H1 (cell line): ENCODE results near the gene SLX4. TPM values are rescaled to one million over a fixed set of nuclear protein-coding genes. Genes with fewer than 3 reads are reported as not detected.

Experiments used
- CTCF ChIA-PET: fragments of 300-600 bp; sonication (Branson Sonifier 250); formaldehyde crosslinking; loops from one replicate; lab custom pipeline; 2021; ENCODE audit not compliant: partially characterized antibody; lab: Charles Lee
- POLR2A ChIA-PET: fragments of 300-600 bp; sonication (Branson Sonifier 250); formaldehyde crosslinking; loops from one replicate; lab custom pipeline; 2021; ENCODE audit warnings: inconsistent platforms; ENCODE audit not compliant: partially characterized antibody; lab: Charles Lee
- DNase-seq, 2 experiments: peaks; one replicate each; pipeline versions ENCODE4 v3.0.0 to v3.0.0-alpha.2; 2010 to 2022; ENCODE audit warnings: low spot score in 2 of 2, low read depth in 1 of 2, mixed read lengths in 1 of 2
- FAIRE-seq: peaks from 2 replicates; lab custom pipeline; 2011; peaks lifted over from hg19 to GRCh38; lab: Jason Lieb, UNC
- H2AFZ ChIP-seq: 2 replicates; pipeline ENCODE4 v1.8.1; 2012; ENCODE audit warnings: low read length, inconsistent platforms
- H2AK5ac ChIP-seq: 2 replicates; pipeline ENCODE4 v1.6.1; 2013; ENCODE audit warnings: low read depth, low read length
- H2BK120ac ChIP-seq: replicated peaks from 2 replicates; pipeline ENCODE3; 2013; ENCODE audit warnings: low read depth, low read length, inconsistent platforms
- H2BK12ac ChIP-seq: 2 replicates; pipeline ENCODE4 v1.6.1; 2013; ENCODE audit warnings: low read depth, low read length
- H2BK15ac ChIP-seq: 2 replicates; pipeline ENCODE4 v1.6.1; 2013; ENCODE audit warnings: low read length
- H2BK20ac ChIP-seq: 2 replicates; pipeline ENCODE4 v1.6.1; 2013; ENCODE audit warnings: low read length
- H2BK5ac ChIP-seq: 2 replicates; pipeline ENCODE4 v1.6.1; 2013; ENCODE audit warnings: low read depth, low read length
- H3K14ac ChIP-seq: 2 replicates; pipeline ENCODE4 v1.6.1; 2013; ENCODE audit warnings: inconsistent platforms; ENCODE audit not compliant: insufficient read length
- H3K18ac ChIP-seq: 2 replicates; pipeline ENCODE4 v1.6.1; 2013; ENCODE audit warnings: low read length; ENCODE audit errors: extremely low read depth
- H3K23ac ChIP-seq: 2 replicates; pipeline ENCODE4 v1.6.1; 2013; ENCODE audit warnings: inconsistent platforms; ENCODE audit not compliant: insufficient read length
- H3K23me2 ChIP-seq: 2 replicates; pipeline ENCODE4 v1.6.1; 2013; ENCODE audit warnings: low read depth, low read length
- H3K27ac ChIP-seq: 2 replicates; pipeline ENCODE4 v1.6.1; 2011; ENCODE audit warnings: low read depth, low read length, inconsistent platforms
- H3K27me3 ChIP-seq, 4 experiments: replicated peaks in 1 of 4; 1 replicate in 1 of 4; 2 replicates in 3 of 4; pipeline versions ENCODE4 v1.6.1 to v1.8.1; 2011 to 2013; ENCODE audit warnings: low read length in 3 of 4, mild to moderate bottlenecking in 3 of 4, inconsistent platforms in 2 of 4, mixed read lengths in 2 of 4, moderate library complexity in 1 of 4; ENCODE audit not compliant: control insufficient read depth in 3 of 4, insufficient read depth in 3 of 4; ENCODE audit errors: extremely low read depth in 1 of 4
- H3K36me3 ChIP-seq, 4 experiments: 2 replicates each; pipeline versions ENCODE4 v1.6.1 to v1.8.1; 2011 to 2013; ENCODE audit warnings: mild to moderate bottlenecking in 4 of 4, low read length in 3 of 4, moderate library complexity in 2 of 4, control low read depth in 1 of 4, inconsistent platforms in 1 of 4; ENCODE audit not compliant: insufficient read depth in 4 of 4, control insufficient read depth in 2 of 4
- H3K4ac ChIP-seq: replicated peaks from 2 replicates; pipeline ENCODE3; 2013; ENCODE audit warnings: low read length, low read depth, mixed read lengths, inconsistent platforms; ENCODE audit not compliant: insufficient read length
- H3K4me1 ChIP-seq, 4 experiments: replicated peaks in 1 of 4; 1 replicate in 1 of 4; 2 replicates in 3 of 4; pipeline versions ENCODE4 v1.6.1 to v1.8.1; 2011 to 2013; ENCODE audit warnings: low read length in 3 of 4, inconsistent platforms in 2 of 4, mixed read lengths in 1 of 4; ENCODE audit not compliant: insufficient read depth in 4 of 4, control insufficient read depth in 3 of 4
- H3K4me2 ChIP-seq, 2 experiments: 2 replicates each; pipeline versions ENCODE4 v1.6.1 to v1.8.1; 2011 to 2013; ENCODE audit warnings: low read depth in 2 of 2, low read length in 2 of 2, control low read depth in 1 of 2, inconsistent platforms in 1 of 2, mild to moderate bottlenecking in 1 of 2; ENCODE audit not compliant: insufficient read depth in 1 of 2
- H3K4me3 ChIP-seq, 4 experiments: fragments of 200-600, 300-600 bp in 1 of 4; sonication (generic), shearing (Covaris generic), sonication (Bioruptor Twin) in 1 of 4; 2 replicates each; pipeline versions ENCODE4 v1.5.1 to v1.8.1; 2011 to 2016; ENCODE audit warnings: low read length in 4 of 4, low read depth in 3 of 4, control low read depth in 2 of 4, inconsistent platforms in 2 of 4, mild to moderate bottlenecking in 2 of 4, mixed read lengths in 1 of 4, moderate library complexity in 1 of 4; ENCODE audit not compliant: insufficient read depth in 2 of 4; ENCODE audit errors: extremely low read depth in 1 of 4
- H3K56ac ChIP-seq: replicated peaks from 2 replicates; pipeline ENCODE3; 2013; ENCODE audit warnings: low read depth, mild to moderate bottlenecking, mixed read lengths, low read length, inconsistent platforms; ENCODE audit not compliant: insufficient read length
- H3K79me1 ChIP-seq: 2 replicates; pipeline ENCODE4 v1.6.1; 2013; ENCODE audit warnings: low read depth, low read length, control low read depth
- H3K79me2 ChIP-seq, 2 experiments: 2 replicates each; pipeline versions ENCODE4 v1.6.1 to v1.8.1; 2012 to 2013; ENCODE audit warnings: low read length in 2 of 2, mild to moderate bottlenecking in 2 of 2, inconsistent platforms in 1 of 2; ENCODE audit not compliant: insufficient read depth in 2 of 2, control insufficient read depth in 1 of 2
- H3K9ac ChIP-seq, 4 experiments: replicated peaks in 1 of 4; 1 replicate in 1 of 4; 2 replicates in 3 of 4; pipeline versions ENCODE4 v1.6.1 to v1.8.1; 2011 to 2013; ENCODE audit warnings: low read depth in 3 of 4, low read length in 3 of 4, control low read depth in 2 of 4, mild to moderate bottlenecking in 2 of 4, moderate library complexity in 2 of 4, inconsistent platforms in 1 of 4; ENCODE audit errors: extremely low read depth in 1 of 4
- H3K9me3 ChIP-seq, 2 experiments: 2 replicates each; pipeline versions ENCODE4 v1.6.1 to v1.8.1; 2012 to 2013; ENCODE audit warnings: mild to moderate bottlenecking in 2 of 2, moderate library complexity in 2 of 2, control low read depth in 1 of 2, inconsistent platforms in 1 of 2, low read depth in 1 of 2, low read length in 1 of 2, mixed read lengths in 1 of 2; ENCODE audit not compliant: insufficient read depth in 2 of 2
- H4K20me1 ChIP-seq, 2 experiments: replicated peaks in 1 of 2; 2 replicates each; pipeline versions ENCODE3 to v1.8.1; 2011 to 2013; ENCODE audit warnings: inconsistent platforms in 2 of 2, low read length in 2 of 2, mild to moderate bottlenecking in 1 of 2; ENCODE audit not compliant: insufficient read depth in 2 of 2, control insufficient read depth in 1 of 2
- H4K5ac ChIP-seq: 2 replicates; pipeline ENCODE4 v1.6.1; 2013; ENCODE audit warnings: low read length, low read depth, mixed read lengths, inconsistent platforms; ENCODE audit not compliant: insufficient read length
- H4K8ac ChIP-seq: 2 replicates; pipeline ENCODE4 v1.8.0; 2013; ENCODE audit warnings: mild to moderate bottlenecking, moderate library complexity, low read length, inconsistent platforms; ENCODE audit not compliant: insufficient read depth; ENCODE audit errors: extremely low read depth
- H4K91ac ChIP-seq: replicated peaks from 2 replicates; pipeline ENCODE3; 2013; ENCODE audit warnings: low read length, mixed read lengths, inconsistent platforms; ENCODE audit not compliant: insufficient read length
- EGR1 ChIP-seq: IDR thresholded peaks from 2 replicates; pipeline ENCODE4 v1.6.1; 2011; ENCODE audit warnings: low read depth, low read length, borderline replicate concordance
- NANOG ChIP-seq: IDR thresholded peaks from 2 replicates; pipeline ENCODE4 v1.6.1; 2011; ENCODE audit warnings: low read length, low read depth, mild to moderate bottlenecking, inconsistent platforms; ENCODE audit not compliant: insufficient read depth, poor library complexity, severe bottlenecking
- POLR2AphosphoS5 ChIP-seq: IDR thresholded peaks from 2 replicates; pipeline ENCODE4 v1.6.1; 2011; ENCODE audit warnings: low read depth, low read length
- SIX5 ChIP-seq: IDR thresholded peaks from 2 replicates; pipeline ENCODE4 v1.6.1; 2011; ENCODE audit warnings: mild to moderate bottlenecking, low read depth, low read length
- WGBS, 2 experiments: shearing (Covaris generic) in 1 of 2; methylation state at CpG; one replicate each; pipeline versions ENCODE4 v1.1.6 to v1.1.7; 2013 to 2015; ENCODE audit warnings: low lambda C conversion rate in 2 of 2, mixed read lengths in 2 of 2, inconsistent platforms in 1 of 2, low coverage in 1 of 2, missing lambda C conversion rate in 1 of 2; ENCODE audit not compliant: insufficient replicate concordance in 2 of 2, insufficient coverage in 1 of 2, insufficient read length in 1 of 2; ENCODE audit errors: extremely low coverage in 1 of 2, missing lambda C conversion rate in 1 of 2; 5-methylcytosine and 5-hydroxymethylcytosine counted together
- polyA plus RNA-seq, 7 experiments: library from polyadenylated mRNA; depleted of rRNA in 3 of 7; stranded (reverse) in 5 of 7; unstranded in 2 of 7; fragments of >200 nt in 5 of 7; fragments of 200-250 nt in 2 of 7; gene quantifications; 1 replicate in 5 of 7; 2 replicates in 1 of 7; 4 replicates in 1 of 7; pipeline versions ENCODE4 v1.2.1 to v1.2.3, GENCODE V29; 2011 to 2013; ENCODE audit warnings: missing spikeins in 2 of 7, mixed read lengths in 2 of 7
- total RNA-seq: library from RNA; stranded (reverse); fragmentation: NEBNext Ultra II Directional; extraction: Animal tissue kit (Norgen Biotek cat#: 25700); gene quantifications from 2 replicates; pipeline ENCODE4 v1.2.1, GENCODE V29; 2021

Gene SLX4
- total and polyA plus RNA-seq, 2 of the 8 experiments (the other 6 are each of a cell fraction or from before 2014, with no cell fraction given) = 4.4 to 11.4 TPM

DNA sequence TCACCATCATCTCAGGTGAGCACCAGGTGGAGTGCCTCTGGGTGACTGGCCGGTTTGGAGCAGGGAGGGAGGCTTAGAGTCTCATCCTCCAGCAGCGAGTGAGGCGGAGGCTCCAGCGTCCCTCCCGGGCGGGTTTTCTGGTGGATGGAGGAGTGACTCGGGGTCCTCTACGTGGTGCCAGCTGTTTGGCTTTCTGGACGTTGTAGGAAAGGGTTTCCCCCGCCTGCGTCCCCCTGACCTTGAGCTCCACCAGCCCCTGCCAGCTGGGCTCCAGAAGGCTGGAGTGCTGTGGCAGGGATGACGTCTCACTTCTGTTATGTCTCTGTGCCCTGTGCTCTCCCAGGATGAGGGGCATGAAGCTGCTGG, 43.6 kb upstream of the SLX4 start:
- Histone ChIP-seq H3K4me3 (no peak overlapping the region), H3K4ac (no peak overlapping the region), H2BK12ac (no peak overlapping the region), H2BK20ac (no peak overlapping the region), H3K79me1 (peaks cover 2% of the 10 kb centered on the region; the same call in 1 of the 2 replicates), H3K4me2 (no peak overlapping the region), H3K9me3 (no peaks in the 10 kb centered on the region), H3K23ac (no peak overlapping the region), H3K56ac (no peak overlapping the region), H4K20me1 (peaks cover 1 to 12% of the 10 kb centered on the region in 2 experiments), H3K4me1 (peaks cover 0 to 13% (median 9%) of the 10 kb centered on the region in 4 experiments; a peak in 5 of 7 replicates), H3K36me3 (peaks cover 20 to 31% (median 28%) of the 10 kb centered on the region in 4 experiments), H3K14ac (no peak overlapping the region), H4K8ac (no peak overlapping the region), H3K27ac (no peak overlapping the region; the same call in 1 of the 2 replicates), H3K79me2 (no peaks in the 10 kb centered on the region), H2BK120ac (no peak overlapping the region), H3K18ac (no peak overlapping the region), H2BK5ac (no peak overlapping the region; the same call in 1 of the 2 replicates), H3K27me3 (no peaks in the 10 kb centered on the region), H2AFZ (no peak overlapping the region), H4K91ac (no peak overlapping the region), H3K23me2 (no peaks in the 10 kb centered on the region), H2BK15ac (no peak overlapping the region), H4K5ac (no peak overlapping the region), H2AK5ac (no peak overlapping the region), H3K9ac (no peak overlapping the region)
- FAIRE-seq (no peak), DNase-seq (no peak)
- WGBS, 2 experiments = 89% methylated on average over 12 of the region's 12 CpGs; no CpG with 5 or more reads in 1 of the 2 experiments
- ChIA-PET POLR2A (interaction anchor here (1.6 kb wide), 1 partner anchor 20 kb away, joined by 4 read pairs; no protein-coding TSS in a partner anchor), CTCF (interaction anchor here (0.7 to 4.0 kb wide), 5 partner anchors 10 to 51 kb away, joined by 3 to 22 read pairs (median 4); no protein-coding TSS in a partner anchor)
- TF ChIP-seq POLR2AphosphoS5 = peak; percentile 7; the same call in 1 of the 2 replicates
- TF ChIP-seq EGR1 = no peak
- no peak for TF ChIP-seq SIX5
- no peak for TF ChIP-seq NANOG
